Measurements from ENCODE around the gene TECTB.

DNA sequence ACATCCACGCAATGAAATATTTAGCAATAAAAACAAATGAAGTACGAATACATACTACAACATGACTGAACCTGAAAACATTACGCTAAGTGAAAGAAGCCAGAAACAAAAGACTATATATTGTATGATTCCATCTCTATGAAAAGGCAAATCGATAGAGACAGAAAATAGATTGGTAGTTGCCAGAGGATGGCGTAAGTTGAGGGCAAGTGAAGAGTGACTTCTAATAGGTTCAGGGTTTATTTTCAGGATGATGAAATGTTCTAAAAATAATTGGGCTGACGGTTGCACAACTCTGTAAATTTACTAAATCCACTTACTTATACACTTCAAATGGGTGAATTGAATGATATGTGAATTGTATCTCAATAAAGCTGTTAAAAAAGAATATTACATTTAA is 39.5 kb upstream of the TECTB start:
- no peak for TF ChIP-seq EZH2phosphoT487 (IDR thresholded peaks at IDR 0.05; ENCODE audit: borderline replicate concordance, low read length)
- TF ChIP-seq, protein P1, sequence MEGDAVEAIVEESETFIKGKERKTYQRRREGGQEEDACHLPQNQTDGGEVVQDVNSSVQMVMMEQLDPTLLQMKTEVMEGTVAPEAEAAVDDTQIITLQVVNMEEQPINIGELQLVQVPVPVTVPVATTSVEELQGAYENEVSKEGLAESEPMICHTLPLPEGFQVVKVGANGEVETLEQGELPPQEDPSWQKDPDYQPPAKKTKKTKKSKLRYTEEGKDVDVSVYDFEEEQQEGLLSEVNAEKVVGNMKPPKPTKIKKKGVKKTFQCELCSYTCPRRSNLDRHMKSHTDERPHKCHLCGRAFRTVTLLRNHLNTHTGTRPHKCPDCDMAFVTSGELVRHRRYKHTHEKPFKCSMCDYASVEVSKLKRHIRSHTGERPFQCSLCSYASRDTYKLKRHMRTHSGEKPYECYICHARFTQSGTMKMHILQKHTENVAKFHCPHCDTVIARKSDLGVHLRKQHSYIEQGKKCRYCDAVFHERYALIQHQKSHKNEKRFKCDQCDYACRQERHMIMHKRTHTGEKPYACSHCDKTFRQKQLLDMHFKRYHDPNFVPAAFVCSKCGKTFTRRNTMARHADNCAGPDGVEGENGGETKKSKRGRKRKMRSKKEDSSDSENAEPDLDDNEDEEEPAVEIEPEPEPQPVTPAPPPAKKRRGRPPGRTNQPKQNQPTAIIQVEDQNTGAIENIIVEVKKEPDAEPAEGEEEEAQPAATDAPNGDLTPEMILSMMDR (IDR thresholded peaks at IDR 0.05; ENCODE audit: low read depth, low read length, poor library complexity, severe bottlenecking): no peak
